HuH-7 (cell line): ENCODE measurements around the gene CADM1.

Source experiments
- DNase-seq: peaks from one replicate; pipeline ENCODE4 v3.0.0; 2011; ENCODE audit warnings: low spot score

The CADM1 gene

DNA sequence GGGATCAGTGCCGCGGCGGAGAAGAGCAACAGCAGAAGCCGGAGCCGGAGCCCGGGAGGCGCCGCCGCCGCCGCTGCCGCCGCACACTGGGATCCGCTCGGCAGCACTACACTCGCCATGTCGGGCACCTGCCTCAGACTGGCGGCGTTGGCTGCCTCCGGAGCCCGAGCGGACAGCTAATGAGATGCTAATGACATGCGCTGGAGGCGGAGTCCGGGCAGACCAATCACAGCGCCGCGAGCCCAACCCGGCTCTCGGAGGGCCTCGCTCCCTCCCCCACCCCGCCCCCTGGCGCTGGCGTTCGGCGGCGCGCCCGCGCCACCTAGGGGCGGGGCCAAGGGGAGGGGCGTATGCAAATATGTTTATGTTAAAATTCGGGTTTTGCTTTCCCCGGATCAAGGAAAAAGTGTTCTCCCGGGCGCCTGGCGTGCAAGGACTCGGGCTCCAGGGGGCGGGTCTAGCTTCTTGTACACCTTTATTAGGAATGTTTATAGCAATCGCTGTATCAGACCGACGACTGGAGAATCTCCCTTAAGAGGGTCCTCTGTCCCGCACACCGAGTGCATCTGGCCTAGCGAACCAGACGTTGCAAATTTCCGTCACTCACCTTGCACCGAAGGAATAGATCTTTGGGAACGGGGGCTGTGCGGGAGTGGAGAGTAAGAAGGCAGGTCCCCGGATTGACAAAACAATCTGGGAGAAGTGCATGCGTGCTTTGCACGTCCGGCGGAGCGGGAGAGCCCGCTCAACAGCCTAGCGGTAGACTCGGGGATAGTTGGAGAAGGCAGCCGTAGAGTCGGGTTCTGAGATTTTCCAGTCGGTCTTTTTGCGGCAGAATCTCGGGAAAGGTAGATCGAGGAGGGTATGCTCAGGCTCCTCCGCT is at the start of gene CADM1:
Gene CADM1, minus strand, starts transcription at position 140 of the 883 bp plus-strand sequence.
- DNase-seq: peak; percentile 82

GRCh38 chr11:115552773-115553438 is 48.7 kb upstream of the CADM1 start:
- no peak for DNase-seq

GRCh38 chr11:115552151-115552772 is 48.0 kb upstream of the CADM1 start:
- DNase-seq: no peak

DNA sequence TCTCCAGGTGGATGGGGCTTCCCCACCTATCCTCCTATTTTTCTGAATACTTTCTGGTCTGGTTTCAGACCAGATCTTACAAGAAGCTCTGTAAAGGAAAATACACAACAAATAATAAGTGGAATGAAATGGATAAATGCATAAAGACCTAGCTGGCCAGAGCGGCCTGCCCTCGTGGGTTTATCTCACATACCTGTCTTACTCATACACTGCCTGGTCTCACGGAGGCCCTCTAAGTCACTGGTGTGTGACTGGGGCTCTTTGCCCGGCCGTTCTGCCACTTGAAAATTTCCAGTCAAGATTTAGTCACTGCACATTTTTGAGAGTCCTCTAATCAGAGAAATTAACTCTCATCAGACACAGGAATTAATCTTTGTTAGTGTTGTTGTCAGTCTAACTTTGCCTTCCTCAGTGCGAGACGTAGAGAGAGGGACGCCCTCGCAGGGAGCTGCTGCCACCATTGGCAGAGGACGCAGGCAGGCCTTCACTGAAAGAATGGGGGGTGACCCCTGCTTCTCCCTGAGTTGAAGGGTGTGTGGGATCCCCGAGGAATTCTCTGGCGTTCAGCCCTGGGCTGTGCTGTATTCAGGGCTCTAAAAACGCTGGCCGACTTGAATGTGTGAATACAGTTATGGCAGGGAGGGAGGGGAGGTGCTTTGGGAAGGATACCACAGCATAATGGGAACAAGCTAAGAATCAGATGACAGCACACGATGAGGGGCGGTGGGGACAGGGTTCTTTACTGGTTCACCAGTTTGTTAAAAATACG is 46.3 kb upstream of the CADM1 start:
- no peak for DNase-seq

- peak; percentile 53 for DNase-seq
Observed at GRCh38 chr11:115548878-115549528, 44.8 kb upstream of the CADM1 start.

GRCh38 chr11:115545581-115546210 is 41.5 kb upstream of the CADM1 start:
- DNase-seq: no peak

DNA sequence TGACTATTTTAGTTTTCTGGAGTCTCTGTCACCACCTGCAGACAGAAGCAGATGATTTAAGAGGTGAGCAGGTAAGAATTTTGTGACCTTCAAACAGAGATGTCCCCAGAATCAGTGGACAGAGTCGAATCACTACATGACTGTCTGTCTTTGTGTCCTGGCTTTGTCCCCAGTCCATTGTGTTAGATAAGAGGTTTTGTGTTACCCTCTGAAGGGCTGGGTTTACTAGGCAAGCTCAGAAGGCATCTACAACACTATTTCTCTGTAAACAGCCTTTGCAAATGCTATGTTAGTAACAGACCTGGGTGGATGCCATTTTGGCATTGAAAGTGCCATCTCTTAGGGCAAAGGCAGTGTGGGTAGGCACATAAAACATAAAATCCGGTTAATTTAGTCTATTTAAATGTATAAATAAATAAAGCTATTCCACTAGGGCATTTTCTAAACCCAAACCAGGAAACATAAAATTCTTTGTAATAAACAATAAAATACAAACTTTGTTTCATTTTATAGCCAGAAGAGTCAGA is 40.3 kb upstream of the CADM1 start:
- DNase-seq: no peak

GRCh38 chr11:115541518-115541917 is 37.3 kb upstream of the CADM1 start:
- DNase-seq: no peak

GRCh38 chr11:115539844-115540243 is 35.6 kb upstream of the CADM1 start:
- no peak for DNase-seq

DNA sequence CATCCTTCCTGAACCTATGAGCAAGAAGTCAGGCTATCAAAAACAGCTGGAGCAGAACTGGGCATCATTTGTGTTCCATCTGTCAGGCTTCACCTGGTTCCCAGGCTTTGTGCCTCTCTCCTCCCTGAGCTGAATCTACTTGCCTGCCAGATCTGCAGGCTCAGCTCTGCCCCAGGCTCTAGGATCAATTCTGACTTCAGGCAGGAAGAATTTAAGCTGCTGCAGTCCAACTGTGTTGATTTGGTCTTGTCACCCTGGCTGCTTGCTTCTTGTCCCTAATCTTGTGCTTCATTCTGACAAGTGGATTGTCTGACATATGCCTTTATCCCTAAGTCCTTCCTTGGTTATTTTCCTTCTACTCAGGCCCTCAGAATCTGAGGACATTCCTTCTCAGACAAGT is 31.6 kb upstream of the CADM1 start:
- no peak for DNase-seq

DNA sequence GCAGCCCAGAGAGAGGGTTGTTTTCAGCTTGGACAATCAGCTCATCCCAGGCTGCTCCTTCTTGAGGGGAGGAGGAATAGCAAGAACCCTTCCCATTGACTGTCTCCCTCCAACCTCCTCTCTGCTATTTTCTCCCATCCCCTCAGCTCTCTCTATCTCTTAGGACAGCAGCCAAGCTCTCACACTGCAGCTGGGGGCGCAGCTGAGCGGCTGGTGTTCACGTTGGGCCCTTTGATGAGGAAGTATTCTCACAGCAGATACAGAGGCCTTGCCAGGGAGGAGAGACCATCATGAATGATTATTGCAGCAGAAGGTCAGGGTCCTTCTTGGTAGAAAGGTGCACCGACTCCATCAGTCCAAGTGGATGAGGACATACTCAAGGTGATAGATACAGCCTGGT is 26.5 kb upstream of the CADM1 start:
- peak; percentile 24 for DNase-seq

GRCh38 chr11:115528225-115528624 is 24.0 kb upstream of the CADM1 start:
- DNase-seq: no peak

- DNase-seq: no peak
Observed at GRCh38 chr11:115527534-115528125, 23.4 kb upstream of the CADM1 start.

DNA sequence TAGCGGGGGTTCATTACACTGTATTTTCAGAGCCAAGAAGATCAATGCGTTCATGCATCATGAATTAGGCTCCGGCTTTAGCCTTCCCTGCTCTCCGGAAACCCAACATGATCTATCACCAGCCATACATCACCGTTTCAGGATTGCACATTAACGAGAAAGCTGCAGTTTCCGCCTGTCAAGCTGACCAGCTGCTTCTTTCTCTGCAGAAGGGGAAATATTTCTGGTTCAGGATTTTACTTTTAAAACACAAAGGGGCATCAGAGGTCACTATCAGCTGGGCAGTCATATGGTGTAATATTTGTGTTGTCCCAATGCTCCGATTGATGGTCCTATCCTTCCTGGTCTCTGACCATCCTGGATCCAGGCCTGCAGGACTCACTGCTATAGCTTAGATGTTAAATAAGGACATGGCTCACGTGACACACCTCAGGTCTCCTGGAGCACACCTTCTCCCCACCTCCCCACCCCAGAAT is 21.4 kb upstream of the CADM1 start:
- DNase-seq: no peak

DNA sequence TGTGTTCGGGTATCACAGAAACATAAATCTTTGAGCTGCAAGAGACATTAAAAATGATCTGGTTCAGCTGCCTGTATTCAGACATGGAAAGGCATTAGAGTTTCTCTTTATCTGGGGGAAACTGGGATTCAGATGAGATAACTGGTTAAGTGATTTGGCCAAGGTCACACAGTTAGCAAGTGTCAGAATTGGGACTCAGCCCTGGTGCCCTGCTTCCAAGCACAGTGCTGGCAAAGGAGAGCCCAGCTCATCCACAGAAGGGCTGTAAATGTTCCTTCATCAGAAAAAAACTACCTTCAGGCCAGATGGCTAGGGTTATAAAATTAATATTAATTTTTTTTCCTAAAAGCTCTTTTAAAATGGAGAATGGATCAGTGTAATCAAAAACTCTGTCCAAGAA is 20.4 kb upstream of the CADM1 start:
- no peak for DNase-seq

GRCh38 chr11:115523727-115524399 is 19.6 kb upstream of the CADM1 start:
- no peak for DNase-seq

- no peak for DNase-seq
Observed at GRCh38 chr11:115522302-115522701, 18.1 kb upstream of the CADM1 start.

DNA sequence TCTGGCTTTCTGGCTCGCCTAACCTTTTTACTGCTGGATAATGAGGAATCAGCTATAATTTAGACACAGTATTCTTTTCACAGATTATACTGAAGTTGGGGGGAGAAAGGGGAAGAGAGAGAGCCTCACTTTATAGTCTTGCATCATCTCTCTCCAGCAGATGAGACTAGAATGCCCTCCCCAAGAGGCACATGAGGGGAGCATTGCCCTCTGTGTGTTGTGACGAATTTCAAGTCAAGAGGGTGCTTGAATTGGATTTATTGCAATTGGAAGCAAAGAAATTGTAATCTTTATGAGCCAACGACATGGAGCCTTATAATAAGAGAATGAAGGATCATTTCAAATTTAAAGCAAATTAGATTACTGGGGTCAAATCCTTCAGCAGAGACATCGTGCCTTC is 17.6 kb upstream of the CADM1 start:
- no peak for DNase-seq

- DNase-seq: no peak
Observed at GRCh38 chr11:115518983-115519628, 14.9 kb upstream of the CADM1 start.
